GM12892 (cell line): Measurements from ENCODE around the gene RNF114.

ENCODE experiments used
- POLR2A ChIP-seq: IDR thresholded peaks from 2 replicates; pipeline ENCODE4 v1.6.1; 2011; ENCODE audit warnings: low read depth, low read length, control low read depth
- POLR2AphosphoS5 ChIP-seq: IDR thresholded peaks from 2 replicates; pipeline ENCODE4 v1.6.1; 2011; ENCODE audit warnings: low read depth, low read length, control low read depth
- TAF1 ChIP-seq: IDR thresholded peaks from 2 replicates; pipeline ENCODE4 v1.6.1; 2011; ENCODE audit warnings: low read depth, mild to moderate bottlenecking, control low read depth, low read length, borderline replicate concordance

- TF ChIP-seq POLR2AphosphoS5: no peak
- no peak for TF ChIP-seq POLR2A
- TF ChIP-seq TAF1: no peak
Measured at GRCh38 chr20:50001784-50002311, 65.7 kb downstream of the RNF114 start.
